Medulla oblongata (tissue), 1 donor: ENCODE measurements around the gene URB1.
"Not testable (repeated sequence)": the region's sequence is repeated elsewhere in the genome, so short reads cannot be mapped to it uniquely, and the experiment has no call there.

Experiments used
- DNase-seq: peaks from one replicate; pipeline ENCODE4 v3.0.0-alpha.2; 2015; ENCODE audit errors: extremely low spot score

URB1 gene, protein sequence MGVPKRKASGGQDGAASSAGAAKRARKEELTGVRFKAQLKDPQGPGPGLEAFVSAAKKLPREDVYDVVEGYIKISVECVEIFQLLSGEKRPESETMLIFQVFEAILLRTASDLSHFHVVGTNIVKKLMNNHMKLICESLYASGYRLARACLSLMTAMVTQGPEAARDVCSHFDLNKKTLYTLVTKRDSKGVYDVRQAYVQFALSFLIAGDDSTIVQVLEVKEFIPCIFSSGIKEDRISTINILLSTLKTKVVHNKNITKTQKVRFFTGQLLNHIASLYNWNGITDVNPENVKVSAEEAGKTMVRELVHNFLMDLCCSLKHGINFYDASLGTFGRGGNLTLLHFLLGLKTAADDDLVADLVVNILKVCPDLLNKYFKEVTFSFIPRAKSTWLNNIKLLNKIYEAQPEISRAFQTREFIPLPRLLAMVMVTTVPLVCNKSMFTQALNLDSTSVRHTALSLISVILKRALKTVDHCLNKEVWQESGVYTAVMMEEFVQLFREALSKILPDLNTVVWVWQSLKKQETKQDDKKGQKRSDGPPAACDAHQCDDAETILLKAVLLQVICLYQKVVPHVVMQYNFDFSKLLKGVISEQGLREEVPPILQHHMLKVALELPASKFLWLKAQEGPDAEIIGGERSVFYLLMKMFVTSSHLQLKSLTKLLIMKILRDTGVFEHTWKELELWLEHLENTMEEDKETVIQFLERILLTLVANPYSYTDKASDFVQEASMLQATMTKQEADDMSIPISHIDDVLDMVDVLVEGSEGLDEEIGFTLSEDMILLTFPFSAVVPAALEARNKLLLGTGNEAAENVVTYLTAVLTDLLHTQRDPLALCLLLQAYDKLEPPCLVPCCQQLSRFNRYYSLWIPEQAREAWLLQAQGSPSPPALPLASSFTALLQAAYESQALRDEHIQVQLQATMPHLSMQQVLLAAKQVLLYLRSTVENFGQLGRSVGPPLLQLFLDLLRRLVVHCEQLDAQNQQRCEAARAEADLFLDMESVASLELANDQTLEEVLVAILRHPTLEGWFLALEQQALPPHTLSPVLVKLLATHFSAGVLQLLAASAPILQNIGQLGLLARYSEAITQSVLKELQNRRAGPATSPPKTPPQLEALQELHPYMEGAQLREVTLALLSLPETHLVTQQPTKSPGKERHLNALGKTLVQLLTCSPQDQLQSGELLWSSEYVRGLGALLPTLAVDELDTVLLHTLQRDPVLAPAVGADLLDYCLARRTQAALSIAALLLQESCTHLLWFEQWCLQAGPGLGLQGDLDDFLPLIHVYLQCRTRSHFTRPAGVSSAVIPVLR (N-terminal part only)

DNA sequence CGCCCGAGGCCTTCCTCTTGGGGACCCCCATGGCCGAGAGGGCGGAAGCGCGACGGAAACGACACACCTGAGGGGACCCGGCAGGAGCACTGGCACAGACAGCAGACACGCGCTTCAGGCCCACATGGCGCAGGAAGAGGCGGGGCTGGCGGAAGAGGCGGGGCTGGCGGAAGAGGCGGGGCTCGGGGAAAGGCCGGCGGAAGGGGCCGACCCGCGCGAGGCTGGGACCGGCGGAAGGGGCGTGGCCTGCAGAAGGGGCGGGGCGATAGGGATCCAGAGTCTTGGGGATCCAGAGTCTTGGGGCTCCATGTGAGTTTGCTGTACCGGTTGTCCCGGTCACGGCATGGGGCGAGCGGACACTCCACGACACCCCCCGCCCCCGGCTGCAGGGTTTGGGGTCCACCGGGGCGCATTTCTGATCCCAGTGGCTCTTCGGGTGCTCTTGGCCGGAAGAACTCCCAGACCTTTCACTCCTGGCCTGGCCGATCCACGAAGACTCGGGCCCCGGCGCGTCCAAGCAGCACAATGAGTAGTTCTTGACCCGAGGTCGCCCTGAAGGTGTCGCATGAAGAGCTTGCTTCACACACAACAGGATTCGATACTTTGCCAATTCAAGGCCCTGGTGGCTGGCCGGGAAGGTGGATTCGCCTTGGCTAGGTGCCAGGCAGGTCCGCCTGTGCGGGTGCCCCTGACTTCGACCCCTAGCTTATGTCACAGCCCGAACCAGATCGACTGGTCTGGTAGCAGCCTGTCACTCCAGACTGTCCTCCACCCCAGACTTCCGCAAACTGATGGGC lies at the start of gene URB1:
Gene URB1, minus strand, starts transcription at position 133 of the 797 bp plus-strand sequence. Its CDS starts 102 bp downstream, at position 31.
- peak; percentile 93 for DNase-seq

DNA sequence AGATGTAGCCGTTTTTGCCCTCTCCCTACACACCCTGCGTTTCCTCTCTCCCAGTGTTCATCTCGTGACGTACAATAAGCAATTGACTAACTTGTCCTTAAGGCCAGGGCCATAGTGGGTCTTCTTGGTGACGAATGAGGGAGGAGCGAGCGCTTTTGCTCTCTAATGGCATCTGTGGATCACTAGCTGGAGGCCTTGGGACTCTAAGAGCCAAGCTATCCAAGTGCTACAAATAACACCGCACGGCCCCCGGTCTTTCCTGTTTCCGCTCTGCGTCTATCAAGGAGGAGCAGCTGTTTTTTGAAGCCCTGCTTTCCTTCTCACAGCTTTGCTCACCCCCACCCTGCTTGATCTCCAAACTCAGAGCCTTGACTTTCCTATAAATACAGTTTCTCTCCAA lies 44.9 kb upstream of the URB1 start:
- DNase-seq = no peak

DNA sequence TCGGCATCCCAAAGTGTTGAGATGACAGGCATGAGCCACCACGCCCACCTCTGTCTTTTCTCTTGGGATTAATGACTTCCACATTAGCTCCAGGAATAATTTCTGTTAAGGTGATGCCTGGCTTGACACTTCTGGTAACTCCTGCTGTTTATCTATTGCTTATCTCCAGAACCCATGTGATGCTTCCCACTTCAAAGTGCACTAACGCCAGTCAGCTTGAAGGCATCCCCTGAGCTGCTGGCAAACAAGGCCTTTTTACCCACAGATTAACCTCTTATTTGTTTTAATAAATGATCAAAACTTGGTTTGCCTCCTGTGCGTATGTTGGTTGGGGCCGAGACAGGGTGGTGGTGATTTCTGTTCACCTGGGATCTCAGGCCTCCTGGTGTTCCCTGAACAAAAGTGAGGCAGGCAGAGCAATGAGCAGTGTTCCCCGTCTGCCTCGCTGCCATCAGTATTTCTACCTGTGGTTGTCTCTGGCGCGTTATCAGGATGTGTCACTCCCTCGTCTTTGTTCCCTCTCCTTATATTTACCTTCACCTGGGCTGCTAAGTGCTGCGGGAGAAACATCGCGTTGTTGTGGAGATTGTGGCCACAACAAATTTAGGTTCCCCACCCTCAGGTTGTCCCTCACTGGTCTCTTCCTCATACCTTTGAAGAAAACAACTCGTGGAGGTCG lies 40.3 kb upstream of the URB1 start:
- not testable (repeated sequence) for DNase-seq

- DNase-seq = no peak
Observed at GRCh38 chr21:32427958-32428623, 35.3 kb upstream of the URB1 start.

DNA sequence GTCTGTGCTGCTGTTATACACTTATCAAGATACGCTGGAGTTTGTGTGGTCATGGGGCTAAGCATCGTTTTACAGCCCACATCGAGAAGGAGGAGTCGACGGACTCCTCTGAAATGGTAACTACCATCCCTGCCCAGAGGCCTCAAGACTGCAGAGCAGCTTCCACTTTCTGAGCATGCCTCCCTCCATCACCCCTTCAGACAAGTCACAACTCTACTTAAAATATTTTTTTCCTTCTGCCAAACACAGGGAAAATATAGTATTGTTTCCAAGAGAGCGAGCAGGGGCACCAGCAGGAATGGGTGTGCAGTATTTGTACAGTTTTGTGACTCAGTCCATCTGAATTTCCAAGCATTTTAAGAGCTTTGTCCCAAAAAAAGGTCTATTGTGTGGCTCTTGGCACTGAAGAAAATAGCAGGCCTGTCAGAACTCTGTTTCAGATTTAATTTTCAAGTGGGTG lies 33.8 kb upstream of the URB1 start:
- peak; percentile 85 for DNase-seq

DNA sequence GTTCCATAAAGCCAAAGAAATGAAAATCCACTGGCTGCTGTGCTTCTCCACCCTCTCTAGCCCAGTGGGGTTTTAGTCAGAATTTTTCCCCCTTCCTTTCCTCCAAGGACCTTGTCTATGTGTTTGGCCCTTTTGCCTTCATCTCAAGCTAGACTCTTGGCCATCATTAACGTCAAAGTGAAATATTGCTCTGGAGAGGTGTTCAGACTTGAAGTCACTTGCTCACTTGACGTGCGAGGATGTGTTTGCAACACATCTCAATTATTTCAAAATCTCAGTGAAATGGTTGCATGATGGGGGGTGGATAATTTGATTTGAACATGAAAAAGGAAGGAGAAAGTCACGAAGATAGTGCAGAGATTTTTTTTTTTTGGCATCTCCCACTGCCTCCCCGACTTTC lies 33.3 kb upstream of the URB1 start:
- no peak for DNase-seq

GRCh38 chr21:32425628-32426027 lies 32.8 kb upstream of the URB1 start:
- DNase-seq = peak; percentile 41

- no peak for DNase-seq
Observed at GRCh38 chr21:32424674-32425073, 31.9 kb upstream of the URB1 start.

DNA sequence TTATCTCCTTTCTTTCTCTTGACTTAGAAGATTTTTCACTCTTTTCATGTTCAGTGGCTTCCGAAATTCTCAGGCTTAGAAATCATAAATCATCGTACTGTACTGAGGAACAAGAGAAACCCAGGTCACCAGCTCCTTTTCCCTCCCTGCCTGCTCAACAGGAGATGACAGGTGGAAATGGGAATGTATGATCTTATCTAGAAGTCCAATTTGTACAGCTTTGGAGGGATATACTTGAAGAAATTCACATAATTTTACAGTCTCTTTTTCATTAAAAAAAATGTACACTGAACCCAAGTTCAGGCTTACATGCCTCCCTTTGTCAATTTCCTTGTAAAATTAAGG lies 31.4 kb upstream of the URB1 start:
- no peak for DNase-seq

- DNase-seq = peak; percentile 60
Observed at GRCh38 chr21:32423320-32424190, 30.7 kb upstream of the URB1 start.

DNA sequence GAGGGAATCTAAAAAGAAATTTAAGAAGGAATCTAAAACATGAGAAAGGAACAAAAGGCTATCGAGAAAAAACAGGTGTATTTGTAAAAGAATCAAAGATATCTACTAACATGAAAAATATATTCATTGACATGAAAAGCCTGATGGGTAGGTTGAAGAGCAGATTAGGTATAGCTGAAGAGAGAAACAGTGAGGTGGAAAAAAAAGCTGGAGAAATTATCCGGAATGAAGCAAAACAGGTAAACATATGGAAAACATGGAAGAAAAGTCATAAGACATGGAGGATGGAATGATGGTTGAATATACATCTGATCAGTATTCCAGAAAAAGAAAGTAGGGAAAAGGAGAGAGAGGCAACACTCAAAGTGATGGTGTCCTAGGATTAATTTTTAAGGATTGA lies 29.3 kb upstream of the URB1 start:
- DNase-seq = no peak

DNA sequence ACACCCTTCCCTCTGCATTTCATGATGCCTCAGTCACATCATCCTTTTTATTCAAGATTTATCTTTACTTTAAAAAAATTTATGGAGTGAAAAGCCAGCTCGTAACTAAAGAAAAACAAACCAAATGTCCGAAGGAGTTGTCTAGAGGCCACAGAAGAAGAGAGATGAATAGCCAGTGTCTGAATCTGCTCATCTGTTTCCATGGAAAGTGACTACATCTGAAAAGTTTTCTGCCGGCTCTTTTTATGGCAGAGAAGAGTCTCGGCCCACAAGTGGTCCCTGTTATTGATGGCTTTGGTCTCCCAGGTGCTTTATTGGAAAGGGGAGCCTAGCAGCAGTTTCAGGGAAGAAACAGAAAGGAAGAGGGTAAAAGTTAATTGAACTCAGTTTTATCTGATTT lies 25.3 kb upstream of the URB1 start:
- DNase-seq = no peak

GRCh38 chr21:32415451-32416398 lies 22.9 kb upstream of the URB1 start:
- DNase-seq = no peak

DNA sequence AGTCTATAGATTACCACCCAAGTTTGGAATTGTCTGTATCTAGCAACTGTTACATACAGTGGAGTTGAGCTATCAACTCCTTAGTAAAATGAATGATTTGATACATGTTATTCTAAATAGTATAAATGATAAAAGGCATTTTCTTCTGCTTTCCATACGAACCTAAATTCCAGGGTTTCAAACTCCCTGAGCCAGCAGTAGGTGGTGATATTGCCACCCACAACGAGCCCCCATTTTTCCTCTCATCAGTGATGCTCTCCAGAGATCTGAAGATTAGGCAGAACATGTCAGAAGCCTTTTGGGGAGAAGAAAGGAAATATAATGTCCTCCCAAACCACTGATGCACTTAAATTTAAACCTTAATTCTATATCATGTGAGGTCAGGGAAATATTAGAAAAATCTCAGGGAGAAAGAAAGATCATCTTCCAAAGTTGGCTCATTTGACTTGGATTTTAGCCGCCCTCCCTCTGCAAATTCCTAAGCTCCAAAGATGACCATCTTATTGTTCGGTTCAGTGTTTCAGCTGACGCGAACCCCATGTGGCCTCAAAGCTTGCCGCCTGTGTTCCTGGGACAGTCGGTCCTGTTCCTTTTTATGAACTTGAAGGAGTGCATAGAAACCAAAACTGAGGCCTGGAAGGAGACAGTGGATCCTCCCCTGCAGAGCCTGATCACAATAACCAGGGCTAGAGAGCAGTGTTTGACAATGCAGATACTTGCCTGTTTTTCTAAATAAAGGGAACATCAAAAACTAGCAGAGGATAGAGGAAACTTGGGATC lies 22.0 kb upstream of the URB1 start:
- DNase-seq = peak; percentile 82

- peak; percentile 37 for DNase-seq
Observed at GRCh38 chr21:32413697-32414578, 21.1 kb upstream of the URB1 start.

DNA sequence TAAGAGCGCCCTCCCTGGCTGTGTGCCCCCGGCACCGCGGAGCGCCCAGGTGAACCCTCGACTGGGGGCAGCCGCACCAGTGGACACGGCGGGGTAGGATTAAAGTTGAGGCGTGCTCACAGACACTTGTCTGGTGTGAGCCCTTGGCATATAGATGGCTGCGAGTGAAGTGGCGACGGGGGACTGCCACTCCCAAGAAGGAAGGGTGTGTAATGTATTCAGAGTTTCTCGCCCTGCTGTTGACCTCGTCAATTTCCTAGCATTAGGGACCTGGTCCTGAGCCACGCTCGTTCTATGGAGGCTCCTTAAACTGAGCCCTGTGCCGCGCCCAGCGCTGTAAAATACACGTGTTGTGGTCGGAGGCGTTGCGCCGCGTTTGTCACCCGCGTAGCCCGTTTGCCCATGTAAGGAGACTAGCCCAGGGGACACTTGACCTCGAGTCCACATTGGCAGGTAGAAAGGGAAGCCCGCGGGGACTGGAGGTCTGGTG lies 20.2 kb upstream of the URB1 start:
- peak; percentile 36 for DNase-seq
